DMS79 (cell line): Measurements from ENCODE around the gene DTYMK.

ENCODE experiments used
- DNase-seq: peaks from one replicate; lab custom pipeline; 2025; lab: John Stamatoyannopoulos, UW

The DTYMK gene

DNA sequence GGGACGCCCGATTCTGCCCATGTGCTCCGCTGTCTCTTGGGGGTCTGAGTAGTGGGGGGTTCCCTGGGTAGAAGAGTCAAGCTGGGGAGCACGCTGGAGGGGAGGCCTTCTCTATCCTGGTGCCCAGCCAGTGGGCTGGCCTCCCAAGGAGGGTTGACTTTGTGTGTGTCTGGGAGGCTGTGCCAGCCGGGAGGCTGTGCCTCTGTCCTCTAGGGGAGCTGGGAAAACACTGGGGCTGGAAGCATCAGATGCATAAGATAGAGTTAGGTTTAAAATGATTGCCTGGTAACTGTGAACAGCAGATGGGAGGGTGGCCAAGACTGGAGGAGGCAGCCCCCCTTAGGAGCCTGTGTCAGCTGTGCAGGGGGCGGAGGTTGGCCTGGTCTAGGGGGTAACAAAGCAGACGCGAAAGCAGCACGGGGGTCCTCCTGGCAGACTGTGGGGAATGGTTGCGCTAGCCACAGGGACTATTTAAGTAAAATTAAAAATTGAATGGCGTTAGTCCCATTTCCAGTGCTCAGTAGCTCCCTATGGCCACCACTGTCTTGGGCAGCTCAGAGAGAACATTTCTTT is 16.5 kb upstream of the DTYMK start:
- no peak for DNase-seq

DNA sequence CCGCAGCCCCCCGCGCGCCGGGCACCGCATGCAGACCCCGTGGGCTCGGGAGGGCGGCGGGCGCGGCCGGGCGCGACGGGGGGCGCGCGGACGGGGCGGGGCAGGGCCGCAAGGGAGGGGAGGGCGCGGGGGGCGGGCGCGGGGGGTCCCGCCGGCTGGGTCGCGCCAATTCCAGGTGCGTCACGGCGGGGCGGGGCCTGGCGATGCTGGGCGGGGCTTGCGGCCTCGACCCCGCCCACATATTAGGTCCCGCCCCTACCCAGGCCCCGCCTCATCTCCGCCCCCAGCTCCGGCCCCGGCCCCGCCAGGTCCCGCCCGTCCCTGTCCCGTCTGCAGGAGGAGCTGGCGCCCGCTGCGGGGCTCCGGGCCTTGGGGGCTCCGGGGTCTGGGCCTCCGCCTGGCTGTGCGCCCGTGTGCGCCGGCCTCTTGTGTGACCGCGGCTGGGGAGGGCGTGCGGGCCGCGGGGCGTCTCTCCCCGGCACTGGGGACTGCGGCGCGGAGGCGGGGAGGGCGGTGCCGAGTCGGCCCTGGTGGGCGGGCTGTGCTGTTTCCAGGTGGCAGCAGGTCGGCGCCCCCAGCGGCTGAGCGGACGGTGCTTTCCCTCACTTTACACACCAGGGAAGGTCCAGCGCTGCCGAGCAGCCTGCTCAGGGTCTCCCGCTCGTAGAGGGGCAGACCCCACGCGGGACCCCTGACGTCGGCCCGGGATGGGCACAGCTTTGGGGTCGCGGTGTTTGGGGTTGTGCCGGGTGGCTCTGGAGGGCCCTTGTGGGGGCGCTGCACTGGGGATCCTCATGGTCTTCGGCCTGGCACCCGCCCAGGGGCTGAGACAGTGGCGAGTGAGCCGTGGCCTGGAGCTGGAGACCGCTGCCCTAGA is 15.8 kb upstream of the DTYMK start:
- DNase-seq, result peak; percentile 54

- DNase-seq, result peak; percentile 57
Measured at GRCh38 chr2:241701399-241702154, 15.0 kb upstream of the DTYMK start, which contains the start of gene ING5. Gene ING5 (plus strand): TSS chr2:241702039. CDS start chr2:241702066, 27 bp downstream.

- peak; percentile 84 for DNase-seq
Measured at GRCh38 chr2:241701149-241701398, 14.5 kb upstream of the DTYMK start.

DNA sequence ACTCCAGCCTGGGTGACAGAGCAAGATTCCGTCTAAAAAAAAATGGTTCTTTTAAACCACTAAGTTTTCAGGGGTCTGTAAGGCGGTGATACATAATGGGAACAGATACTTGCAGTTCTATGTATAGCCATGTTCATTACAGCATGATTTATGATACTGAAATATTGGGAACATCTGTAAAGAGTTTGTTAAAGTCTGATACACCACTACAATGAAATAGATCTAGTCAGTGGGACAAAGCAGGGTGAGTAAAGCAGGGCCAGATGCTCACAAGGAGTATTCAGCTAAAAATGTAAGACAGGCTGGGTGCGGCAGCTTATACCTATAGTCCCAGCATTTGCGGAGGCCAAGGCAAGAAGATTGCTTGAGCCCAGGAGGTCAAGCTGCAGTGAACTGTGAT is 9.0 kb upstream of the DTYMK start:
- DNase-seq, result no peak

- no peak for DNase-seq
Measured at GRCh38 chr2:241692448-241692847, 5.8 kb upstream of the DTYMK start.

DNA sequence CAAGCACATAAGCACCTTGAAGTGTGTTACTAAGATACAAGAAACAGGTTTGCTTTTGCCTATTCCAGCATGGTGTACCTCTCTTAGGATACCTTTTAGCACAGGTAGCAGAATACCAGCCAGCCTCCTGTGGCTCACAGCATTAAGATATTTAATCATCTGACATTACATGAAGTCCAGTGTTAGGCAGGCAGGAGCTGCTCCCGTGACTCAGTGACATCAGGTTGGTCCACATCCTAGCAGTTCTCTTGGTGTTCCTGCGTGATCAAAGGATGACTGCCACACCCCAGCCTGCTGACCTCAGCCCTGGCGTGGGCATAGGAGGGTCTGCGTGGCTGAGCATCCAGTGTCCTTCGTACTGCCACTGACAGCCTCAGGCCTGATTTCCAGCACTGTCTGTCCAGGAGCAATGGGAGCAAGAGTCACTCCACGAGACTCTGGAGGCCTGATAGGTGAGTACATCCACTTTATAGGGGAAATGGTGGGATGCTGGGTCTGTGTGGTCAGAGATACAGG is 3.6 kb upstream of the DTYMK start:
- DNase-seq, result no peak

GRCh38 chr2:241689306-241689705 is 2.7 kb upstream of the DTYMK start:
- DNase-seq, result no peak

DNA sequence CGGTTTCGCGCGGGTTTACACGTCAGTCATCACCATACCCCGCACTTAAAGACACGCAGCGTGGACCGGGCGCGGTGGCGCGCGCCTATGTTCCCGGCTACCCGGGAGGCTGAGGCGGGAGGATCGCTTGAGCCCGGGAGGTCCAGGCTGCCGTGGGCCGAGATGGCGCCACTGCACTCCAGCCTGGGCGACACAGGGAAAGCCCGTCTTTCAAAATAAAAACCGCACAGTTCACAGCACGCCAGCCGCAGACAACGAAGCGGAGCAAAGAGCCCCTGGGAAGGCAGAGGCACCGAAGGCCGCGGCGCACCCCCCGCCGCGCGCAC is 328 bp downstream of the DTYMK start:
- no peak for DNase-seq

GRCh38 chr2:241680827-241681599 is 5.6 kb downstream of the DTYMK start:
- DNase-seq, result no peak

- no peak for DNase-seq
Measured at GRCh38 chr2:241680044-241680443, 6.6 kb downstream of the DTYMK start.

- DNase-seq, result no peak
Measured at GRCh38 chr2:241678784-241679540, 7.7 kb downstream of the DTYMK start.

DNA sequence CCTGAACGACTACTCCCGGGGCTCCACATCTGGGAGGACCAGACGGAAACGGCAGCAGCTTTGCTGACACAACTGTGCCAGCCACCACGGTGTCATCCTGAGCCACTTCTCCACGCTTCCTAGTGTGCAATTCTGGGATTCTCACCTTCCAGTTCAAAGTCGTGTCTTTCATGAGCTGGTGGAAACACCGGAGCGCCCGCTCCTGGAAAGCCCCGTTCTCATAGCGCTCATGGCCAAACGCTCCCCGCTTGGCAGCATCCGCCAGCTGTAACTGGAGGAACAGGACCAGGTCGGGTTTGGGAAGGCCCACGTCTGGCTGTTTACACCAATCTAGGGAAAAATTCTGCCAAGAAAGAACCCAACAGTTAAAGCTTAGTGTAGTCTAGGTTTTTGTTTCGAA is 8.3 kb downstream of the DTYMK start:
- DNase-seq, result no peak

GRCh38 chr2:241677392-241677791 is 9.2 kb downstream of the DTYMK start:
- DNase-seq, result no peak

DNA sequence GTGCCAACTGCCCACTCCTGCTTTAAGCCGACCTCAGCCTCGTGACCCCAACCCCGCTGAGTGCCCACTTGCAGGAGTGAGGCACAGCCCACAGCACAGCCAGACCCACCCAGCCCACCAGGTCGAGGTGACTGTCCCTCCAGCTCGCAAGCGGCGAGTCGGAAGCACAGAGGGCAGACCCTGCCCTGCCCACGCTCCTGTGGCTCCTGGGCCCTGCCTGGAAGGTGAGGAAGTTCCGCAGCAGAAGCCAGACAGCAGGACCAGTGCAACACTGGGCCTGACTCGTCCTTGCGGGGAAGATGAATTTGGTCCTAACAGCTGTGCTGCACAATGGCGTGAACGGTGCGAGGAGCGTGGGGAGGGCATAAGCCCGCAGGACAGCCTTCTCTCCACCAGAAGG is 9.9 kb downstream of the DTYMK start:
- DNase-seq, result no peak

DNA sequence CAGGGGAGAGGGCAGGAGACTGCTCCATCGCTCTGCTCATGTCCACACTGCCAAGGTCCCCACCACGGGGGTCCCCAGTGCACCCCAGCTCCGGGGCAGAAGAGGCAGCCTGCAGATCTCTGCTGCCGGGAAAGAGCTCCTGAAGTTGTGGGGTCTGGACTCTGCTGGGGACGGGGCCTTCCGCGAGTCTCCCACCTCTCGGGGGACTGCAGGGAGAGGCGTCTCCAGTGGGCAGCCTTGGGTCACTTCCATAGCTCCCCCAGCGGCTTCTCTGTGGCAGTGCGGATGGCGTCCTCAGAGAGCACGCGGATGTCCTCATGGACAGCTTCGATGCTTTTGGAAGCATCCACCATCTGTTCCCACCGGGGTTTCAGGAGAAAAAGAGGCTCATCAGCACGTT is 10.7 kb downstream of the DTYMK start:
- DNase-seq, result no peak

- DNase-seq, result no peak
Measured at GRCh38 chr2:241673797-241674725, 12.6 kb downstream of the DTYMK start.

- DNase-seq, result no peak
Measured at GRCh38 chr2:241673189-241673663, 13.4 kb downstream of the DTYMK start.

DNA sequence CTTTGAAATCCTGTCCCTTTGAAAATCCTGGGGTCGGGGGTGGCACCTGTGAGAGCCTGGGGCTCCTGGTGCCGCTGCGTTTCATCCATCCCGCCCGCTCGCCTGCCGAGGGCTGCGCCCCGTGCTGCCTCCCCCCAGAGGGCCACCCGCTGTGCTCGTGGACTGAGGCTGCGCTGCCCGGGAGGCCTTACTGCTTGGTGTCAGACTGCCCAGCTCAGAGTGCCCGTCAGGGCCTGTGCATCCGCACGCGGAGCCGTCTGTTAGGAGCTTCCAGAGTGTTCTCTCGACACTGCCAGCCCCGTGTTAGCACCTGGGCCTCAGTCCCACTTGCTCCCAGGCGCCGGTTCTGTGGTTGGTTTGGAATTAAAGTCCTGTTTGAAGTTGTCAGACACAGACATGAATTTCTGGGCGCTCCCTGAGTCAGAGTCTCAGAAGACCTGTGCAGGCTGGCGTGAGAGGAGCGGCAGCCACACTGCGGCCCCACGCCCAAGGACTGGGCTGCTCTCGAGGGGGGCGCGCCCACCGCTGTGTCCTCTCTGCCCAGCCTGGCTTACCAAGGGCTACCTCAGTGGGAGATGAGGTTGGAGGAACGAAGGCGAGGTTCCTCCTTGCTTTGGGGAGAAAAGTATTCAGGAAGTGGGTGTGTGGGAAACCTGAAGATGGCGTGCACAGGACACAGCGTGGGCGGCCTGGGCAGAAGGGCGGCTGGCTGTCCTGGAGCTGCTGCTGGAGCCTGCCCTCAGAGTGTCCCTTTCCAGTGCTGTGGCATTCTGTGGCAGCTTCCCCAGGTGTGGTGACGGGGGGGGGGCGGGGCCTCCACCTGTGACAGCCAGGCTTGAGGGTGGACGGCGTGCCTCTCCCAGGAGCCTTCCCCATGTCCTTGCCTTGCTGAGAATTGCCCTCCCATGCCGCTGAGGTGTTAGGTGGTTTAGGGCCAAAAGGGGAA is 14.1 kb downstream of the DTYMK start:
- no peak for DNase-seq
